WTC11 (cell line): ENCODE results near the gene ANTXR2.

Experiments used
- ATF6 ChIP-seq: sonication (generic); formaldehyde crosslinking; IDR thresholded peaks from 2 replicates; pipeline ENCODE4 v1.8.1; 2023; ENCODE audit warnings: mild to moderate bottlenecking, missing genetic modification reagents
- CTCF ChIP-seq: fragments of 200-600 bp; IDR thresholded peaks from 2 replicates; pipeline ENCODE4 v1.8.0; 2022; ENCODE audit warnings: antibody characterized with exemption
- ETV6 ChIP-seq: sonication (generic); formaldehyde crosslinking; IDR thresholded peaks from 2 replicates; pipeline ENCODE4 v1.8.1; 2022; ENCODE audit warnings: mild to moderate bottlenecking, missing genetic modification reagents
- JUN ChIP-seq: sonication (generic); formaldehyde crosslinking; IDR thresholded peaks from 2 replicates; pipeline ENCODE4 v1.8.0; 2023; ENCODE audit warnings: mild to moderate bottlenecking, missing genetic modification reagents
- RELA ChIP-seq: sonication (generic); formaldehyde crosslinking; IDR thresholded peaks from 2 replicates; pipeline ENCODE4 v1.8.1; 2022; ENCODE audit warnings: missing genetic modification reagents, mild to moderate bottlenecking, borderline replicate concordance
- SMAD4 ChIP-seq: sonication (generic); formaldehyde crosslinking; IDR thresholded peaks from 2 replicates; pipeline ENCODE4 v1.8.0; 2022; ENCODE audit warnings: mild to moderate bottlenecking, missing genetic modification reagents
- ZNF263 ChIP-seq: sonication (generic); formaldehyde crosslinking; IDR thresholded peaks from 2 replicates; pipeline ENCODE4 v1.8.1; 2022; ENCODE audit warnings: low read depth, mild to moderate bottlenecking, moderate library complexity, missing genetic modification reagents
- ZNF396 ChIP-seq: fragments of 250-450 bp; sonication (Bioruptor Pico); IDR thresholded peaks from 2 replicates; pipeline ENCODE4 v1.8.0; 2021; ENCODE audit warnings: mild to moderate bottlenecking, moderate library complexity, borderline replicate concordance
- TF ChIP-seq, protein P1 (sequence below): sonication (generic); formaldehyde crosslinking; IDR thresholded peaks from 2 replicates; pipeline ENCODE4 v1.8.1; 2023; ENCODE audit warnings: mild to moderate bottlenecking, missing genetic modification reagents
- TF ChIP-seq, protein P2 (sequence below): sonication (generic); formaldehyde crosslinking; IDR thresholded peaks from 2 replicates; pipeline ENCODE4 v1.8.0; 2023; ENCODE audit warnings: missing genetic modification reagents
- TF ChIP-seq, protein P3 (sequence below): sonication (generic); formaldehyde crosslinking; IDR thresholded peaks from 2 replicates; pipeline ENCODE4 v1.8.1; 2023; ENCODE audit warnings: mild to moderate bottlenecking, moderate library complexity, missing genetic modification reagents
- TF ChIP-seq, protein P4 (sequence below): sonication (generic); formaldehyde crosslinking; conservative IDR thresholded peaks from 2 replicates; pipeline ENCODE4 v1.8.1; 2023; ENCODE audit warnings: mild to moderate bottlenecking, low read depth, missing genetic modification reagents, moderate library complexity
- TF ChIP-seq, protein P5 (sequence below): sonication (generic); formaldehyde crosslinking; IDR thresholded peaks from 2 replicates; pipeline ENCODE4 v1.8.1; 2022; ENCODE audit warnings: low read depth, mild to moderate bottlenecking, moderate library complexity, missing genetic modification reagents, borderline replicate concordance

DNA sequence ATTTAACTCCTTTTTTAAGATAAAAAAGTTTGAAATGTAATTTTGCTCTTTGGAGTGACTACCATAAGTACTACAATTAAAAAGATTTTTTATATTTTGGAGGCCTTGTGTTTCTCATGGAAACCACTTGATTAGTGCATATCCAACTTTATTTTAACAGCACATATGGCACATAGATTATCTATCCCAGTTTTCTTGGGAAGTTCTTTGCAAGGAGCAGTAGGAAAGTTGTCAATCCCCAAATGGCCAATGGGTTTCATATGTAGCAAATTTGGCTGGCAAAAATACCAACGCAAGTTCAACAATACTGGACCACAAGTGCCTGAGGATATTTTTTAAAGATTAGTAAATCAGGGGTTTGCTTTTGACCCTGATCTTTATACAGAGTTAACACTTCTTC is 15.4 kb upstream of the ANTXR2 start:
- TF ChIP-seq, protein P1, sequence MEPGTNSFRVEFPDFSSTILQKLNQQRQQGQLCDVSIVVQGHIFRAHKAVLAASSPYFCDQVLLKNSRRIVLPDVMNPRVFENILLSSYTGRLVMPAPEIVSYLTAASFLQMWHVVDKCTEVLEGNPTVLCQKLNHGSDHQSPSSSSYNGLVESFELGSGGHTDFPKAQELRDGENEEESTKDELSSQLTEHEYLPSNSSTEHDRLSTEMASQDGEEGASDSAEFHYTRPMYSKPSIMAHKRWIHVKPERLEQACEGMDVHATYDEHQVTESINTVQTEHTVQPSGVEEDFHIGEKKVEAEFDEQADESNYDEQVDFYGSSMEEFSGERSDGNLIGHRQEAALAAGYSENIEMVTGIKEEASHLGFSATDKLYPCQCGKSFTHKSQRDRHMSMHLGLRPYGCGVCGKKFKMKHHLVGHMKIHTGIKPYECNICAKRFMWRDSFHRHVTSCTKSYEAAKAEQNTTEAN = no peak
- TF ChIP-seq, protein P2, sequence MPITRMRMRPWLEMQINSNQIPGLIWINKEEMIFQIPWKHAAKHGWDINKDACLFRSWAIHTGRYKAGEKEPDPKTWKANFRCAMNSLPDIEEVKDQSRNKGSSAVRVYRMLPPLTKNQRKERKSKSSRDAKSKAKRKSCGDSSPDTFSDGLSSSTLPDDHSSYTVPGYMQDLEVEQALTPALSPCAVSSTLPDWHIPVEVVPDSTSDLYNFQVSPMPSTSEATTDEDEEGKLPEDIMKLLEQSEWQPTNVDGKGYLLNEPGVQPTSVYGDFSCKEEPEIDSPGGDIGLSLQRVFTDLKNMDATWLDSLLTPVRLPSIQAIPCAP (CRISPR knock-in tag) = no peak
- TF ChIP-seq ZNF396 (CRISPR knock-in tag) = no peak
- TF ChIP-seq CTCF = no peak
- TF ChIP-seq JUN = no peak
- no peak for TF ChIP-seq RELA
- TF ChIP-seq, protein P3, sequence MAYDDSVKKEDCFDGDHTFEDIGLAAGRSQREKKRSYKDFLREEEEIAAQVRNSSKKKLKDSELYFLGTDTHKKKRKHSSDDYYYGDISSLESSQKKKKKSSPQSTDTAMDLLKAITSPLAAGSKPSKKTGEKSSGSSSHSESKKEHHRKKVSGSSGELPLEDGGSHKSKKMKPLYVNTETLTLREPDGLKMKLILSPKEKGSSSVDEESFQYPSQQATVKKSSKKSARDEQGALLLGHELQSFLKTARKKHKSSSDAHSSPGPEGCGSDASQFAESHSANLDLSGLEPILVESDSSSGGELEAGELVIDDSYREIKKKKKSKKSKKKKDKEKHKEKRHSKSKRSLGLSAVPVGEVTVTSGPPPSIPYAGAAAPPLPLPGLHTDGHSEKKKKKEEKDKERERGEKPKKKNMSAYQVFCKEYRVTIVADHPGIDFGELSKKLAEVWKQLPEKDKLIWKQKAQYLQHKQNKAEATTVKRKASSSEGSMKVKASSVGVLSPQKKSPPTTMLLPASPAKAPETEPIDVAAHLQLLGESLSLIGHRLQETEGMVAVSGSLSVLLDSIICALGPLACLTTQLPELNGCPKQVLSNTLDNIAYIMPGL (CRISPR knock-in tag) = no peak
- TF ChIP-seq, protein P4, sequence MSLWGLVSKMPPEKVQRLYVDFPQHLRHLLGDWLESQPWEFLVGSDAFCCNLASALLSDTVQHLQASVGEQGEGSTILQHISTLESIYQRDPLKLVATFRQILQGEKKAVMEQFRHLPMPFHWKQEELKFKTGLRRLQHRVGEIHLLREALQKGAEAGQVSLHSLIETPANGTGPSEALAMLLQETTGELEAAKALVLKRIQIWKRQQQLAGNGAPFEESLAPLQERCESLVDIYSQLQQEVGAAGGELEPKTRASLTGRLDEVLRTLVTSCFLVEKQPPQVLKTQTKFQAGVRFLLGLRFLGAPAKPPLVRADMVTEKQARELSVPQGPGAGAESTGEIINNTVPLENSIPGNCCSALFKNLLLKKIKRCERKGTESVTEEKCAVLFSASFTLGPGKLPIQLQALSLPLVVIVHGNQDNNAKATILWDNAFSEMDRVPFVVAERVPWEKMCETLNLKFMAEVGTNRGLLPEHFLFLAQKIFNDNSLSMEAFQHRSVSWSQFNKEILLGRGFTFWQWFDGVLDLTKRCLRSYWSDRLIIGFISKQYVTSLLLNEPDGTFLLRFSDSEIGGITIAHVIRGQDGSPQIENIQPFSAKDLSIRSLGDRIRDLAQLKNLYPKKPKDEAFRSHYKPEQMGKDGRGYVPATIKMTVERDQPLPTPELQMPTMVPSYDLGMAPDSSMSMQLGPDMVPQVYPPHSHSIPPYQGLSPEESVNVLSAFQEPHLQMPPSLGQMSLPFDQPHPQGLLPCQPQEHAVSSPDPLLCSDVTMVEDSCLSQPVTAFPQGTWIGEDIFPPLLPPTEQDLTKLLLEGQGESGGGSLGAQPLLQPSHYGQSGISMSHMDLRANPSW (CRISPR knock-in tag) = no peak
- no peak for TF ChIP-seq ATF6 (CRISPR knock-in tag)
- no peak for TF ChIP-seq SMAD4 (CRISPR knock-in tag)
- no peak for TF ChIP-seq ETV6 (CRISPR knock-in tag)
- TF ChIP-seq, protein P5, sequence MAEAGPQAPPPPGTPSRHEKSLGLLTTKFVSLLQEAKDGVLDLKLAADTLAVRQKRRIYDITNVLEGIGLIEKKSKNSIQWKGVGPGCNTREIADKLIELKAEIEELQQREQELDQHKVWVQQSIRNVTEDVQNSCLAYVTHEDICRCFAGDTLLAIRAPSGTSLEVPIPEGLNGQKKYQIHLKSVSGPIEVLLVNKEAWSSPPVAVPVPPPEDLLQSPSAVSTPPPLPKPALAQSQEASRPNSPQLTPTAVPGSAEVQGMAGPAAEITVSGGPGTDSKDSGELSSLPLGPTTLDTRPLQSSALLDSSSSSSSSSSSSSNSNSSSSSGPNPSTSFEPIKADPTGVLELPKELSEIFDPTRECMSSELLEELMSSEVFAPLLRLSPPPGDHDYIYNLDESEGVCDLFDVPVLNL = no peak
- TF ChIP-seq ZNF263 (CRISPR knock-in tag) = no peak
